AG09319 (cell line): ENCODE data around the gene YES1.
"Not testable (repeated sequence)": the region's sequence is repeated elsewhere in the genome, so short reads cannot be mapped to it uniquely, and the experiment has no call there.

Source experiments
- DNase-seq: peaks from one replicate; pipeline ENCODE4 v3.0.0-alpha.2; 2010; ENCODE audit warnings: low read depth; ENCODE audit errors: extremely low read depth
- TF ChIP-seq, protein P1 (sequence below): IDR thresholded peaks from 2 replicates; pipeline ENCODE4 v1.5.1; 2011; ENCODE audit warnings: low read depth, mild to moderate bottlenecking, inconsistent platforms, low read length, moderate library complexity

The YES1 gene

DNA sequence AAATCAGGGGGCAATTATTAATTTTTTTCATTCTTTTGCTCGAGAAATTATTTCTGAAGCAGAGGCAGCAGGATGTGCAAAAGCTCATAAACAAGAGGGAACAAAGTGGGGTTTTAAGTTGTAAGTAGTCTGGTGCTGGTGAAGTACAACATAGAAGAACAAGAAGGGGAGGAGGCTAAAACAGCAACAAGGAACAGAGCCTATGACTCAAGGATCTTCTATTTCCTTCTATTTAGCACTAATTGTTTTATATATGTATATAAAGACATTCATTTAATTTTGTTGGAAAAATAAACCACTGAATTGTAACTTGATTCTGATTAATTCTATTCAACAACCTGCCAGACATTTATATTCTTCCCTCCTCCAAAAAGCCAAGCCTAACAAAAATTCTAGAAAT is 35.0 kb downstream of the YES1 start:
- no peak for DNase-seq
- TF ChIP-seq, protein P1, sequence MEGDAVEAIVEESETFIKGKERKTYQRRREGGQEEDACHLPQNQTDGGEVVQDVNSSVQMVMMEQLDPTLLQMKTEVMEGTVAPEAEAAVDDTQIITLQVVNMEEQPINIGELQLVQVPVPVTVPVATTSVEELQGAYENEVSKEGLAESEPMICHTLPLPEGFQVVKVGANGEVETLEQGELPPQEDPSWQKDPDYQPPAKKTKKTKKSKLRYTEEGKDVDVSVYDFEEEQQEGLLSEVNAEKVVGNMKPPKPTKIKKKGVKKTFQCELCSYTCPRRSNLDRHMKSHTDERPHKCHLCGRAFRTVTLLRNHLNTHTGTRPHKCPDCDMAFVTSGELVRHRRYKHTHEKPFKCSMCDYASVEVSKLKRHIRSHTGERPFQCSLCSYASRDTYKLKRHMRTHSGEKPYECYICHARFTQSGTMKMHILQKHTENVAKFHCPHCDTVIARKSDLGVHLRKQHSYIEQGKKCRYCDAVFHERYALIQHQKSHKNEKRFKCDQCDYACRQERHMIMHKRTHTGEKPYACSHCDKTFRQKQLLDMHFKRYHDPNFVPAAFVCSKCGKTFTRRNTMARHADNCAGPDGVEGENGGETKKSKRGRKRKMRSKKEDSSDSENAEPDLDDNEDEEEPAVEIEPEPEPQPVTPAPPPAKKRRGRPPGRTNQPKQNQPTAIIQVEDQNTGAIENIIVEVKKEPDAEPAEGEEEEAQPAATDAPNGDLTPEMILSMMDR = no peak

DNA sequence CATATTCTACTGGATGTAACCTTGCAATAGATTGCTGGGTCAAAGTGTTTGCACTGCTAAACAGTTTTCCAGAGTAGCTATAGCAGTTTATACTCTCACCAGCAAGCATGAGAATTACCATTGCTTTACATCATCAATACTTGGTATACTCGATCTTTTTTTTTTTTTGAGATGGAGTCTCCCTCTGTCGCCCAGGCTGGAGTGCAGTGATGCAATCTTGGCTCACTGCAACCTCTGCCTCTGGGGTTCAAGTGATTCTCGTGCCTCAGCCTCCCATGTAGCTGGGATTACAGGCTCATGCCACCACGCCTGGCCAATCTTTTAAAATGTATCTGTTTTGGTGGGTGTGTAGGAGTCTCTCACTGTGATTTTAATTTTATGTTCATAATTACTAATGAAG is 36.0 kb downstream of the YES1 start:
- DNase-seq = not testable (repeated sequence)

DNA sequence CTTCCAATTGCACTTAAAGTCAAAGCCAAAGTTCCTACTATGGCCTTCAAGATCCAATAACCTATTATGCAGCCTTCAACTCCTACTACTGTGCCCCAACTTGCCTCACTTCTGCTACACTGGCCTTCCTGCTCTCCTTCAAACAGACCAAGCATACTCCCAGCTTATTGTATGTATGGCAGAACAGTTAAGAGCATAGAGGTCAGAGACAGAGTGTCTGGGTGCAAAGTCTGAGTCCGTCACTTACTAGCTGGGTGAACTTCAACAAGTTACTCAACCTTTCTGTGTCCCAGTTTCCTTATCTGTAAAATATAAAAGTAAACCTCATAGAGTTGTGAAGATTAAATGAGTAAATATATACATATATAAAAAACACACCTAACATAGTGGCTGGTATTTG is 37.2 kb downstream of the YES1 start:
- TF ChIP-seq, protein P1 = no peak
- no peak for DNase-seq

DNA sequence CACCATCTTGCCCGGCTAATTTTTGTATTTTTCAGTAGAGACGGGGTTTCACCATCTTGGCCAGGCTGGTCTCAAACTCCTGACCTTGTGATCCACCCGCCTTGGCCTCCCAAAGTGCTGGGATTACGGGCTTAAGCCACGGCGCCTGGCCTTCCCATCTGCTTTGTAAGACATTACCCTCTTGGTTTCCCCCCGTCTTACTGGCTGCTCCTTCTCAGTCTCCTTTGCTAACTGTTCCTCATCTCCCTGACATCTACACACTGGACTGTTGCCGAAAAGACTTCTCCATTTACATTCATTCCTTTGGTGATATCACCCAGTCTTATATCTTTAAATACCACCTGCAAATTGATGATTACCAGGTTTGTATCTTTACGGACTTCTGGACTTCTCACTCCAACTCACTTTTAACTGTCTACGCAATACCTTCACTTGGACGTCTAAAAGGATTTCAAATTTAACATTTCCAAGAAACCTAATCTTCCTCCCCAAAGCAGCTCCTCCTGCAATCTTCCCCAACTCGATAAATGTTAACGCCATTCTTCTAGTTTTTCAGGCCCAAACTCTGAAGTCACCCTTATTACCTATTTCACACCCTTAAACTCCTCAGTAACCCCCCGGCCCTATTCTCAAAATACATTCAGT is 37.9 kb downstream of the YES1 start:
- TF ChIP-seq, protein P1 = no peak
- DNase-seq = no peak

DNA sequence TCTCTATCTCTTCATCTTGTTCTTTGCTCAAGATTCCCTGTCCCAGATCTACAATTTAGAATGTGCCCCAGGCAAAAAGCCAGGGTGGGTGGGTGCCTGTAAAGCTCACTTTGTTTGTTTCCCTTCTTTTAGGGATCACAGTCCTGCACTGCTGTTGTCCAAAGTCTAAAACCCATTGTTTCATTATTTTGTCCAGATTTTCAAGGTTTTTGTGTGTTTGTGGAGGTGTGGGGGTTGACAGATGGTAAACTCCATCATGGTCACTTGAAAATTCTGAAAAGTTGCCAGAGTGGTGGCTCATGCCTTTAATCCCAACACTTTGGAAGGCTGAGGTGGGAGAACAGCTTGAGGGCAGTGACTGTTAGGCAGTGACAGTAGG is 41.5 kb downstream of the YES1 start:
- TF ChIP-seq, protein P1 = no peak

DNA sequence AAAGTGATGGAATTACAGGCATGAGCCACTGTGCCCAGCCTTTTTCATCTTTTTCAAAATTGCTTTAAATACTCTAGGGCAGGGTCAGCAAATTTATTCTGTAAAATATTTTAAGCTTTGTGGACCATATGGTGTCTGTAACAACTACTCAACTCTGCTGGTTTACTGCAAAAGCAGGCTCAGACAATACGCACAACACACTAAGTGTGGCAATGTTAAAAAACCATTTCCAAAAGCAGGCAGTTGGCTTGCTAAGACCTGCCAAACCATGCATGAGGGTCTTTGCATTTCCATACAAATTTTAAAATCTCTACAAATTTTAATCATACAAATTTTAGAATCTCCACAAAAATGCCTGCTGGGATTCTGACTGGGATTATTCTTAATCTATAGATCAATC is 44.1 kb downstream of the YES1 start:
- no peak for DNase-seq
- TF ChIP-seq, protein P1 = no peak

More for the DNA sequence above, 41.5 kb downstream of the YES1 start:
- no peak for DNase-seq

DNA sequence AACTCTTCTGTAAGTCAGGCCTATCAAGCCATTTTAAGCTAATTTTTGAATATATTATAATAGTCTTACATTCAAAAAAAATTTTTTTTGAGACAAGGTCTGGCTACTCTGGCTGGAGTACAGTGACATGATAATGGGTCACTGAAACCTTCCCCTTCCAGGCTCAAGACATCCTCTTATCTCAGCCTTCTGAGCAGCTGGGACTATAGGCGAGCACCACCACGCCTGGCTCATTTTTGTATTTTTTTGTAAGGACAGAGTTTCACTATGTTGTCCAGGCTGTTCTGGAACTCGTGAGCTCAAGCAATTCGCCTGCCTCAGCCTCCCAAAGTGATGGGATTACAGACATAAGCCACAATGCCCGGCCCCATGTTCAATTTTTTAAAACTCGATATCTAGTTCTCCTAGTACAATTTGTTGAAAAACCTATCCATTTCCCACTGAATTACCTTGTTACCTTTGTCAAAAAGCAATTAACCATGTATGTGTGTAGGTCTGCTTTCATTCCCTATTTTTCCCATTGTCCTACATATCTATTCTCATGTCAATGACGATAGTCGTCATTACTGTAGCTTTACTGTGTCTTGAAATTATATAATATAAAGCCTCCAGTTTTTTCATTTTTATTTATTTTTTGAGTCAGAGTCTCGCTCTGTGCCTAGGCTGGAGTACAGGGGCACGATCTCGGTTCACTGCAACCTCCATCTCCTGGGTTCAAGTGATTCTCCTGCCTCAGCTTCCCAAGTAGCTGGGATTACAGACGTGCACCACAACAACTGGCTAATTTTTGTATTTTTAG is 44.8 kb downstream of the YES1 start:
- TF ChIP-seq, protein P1 = no peak
- no peak for DNase-seq

DNA sequence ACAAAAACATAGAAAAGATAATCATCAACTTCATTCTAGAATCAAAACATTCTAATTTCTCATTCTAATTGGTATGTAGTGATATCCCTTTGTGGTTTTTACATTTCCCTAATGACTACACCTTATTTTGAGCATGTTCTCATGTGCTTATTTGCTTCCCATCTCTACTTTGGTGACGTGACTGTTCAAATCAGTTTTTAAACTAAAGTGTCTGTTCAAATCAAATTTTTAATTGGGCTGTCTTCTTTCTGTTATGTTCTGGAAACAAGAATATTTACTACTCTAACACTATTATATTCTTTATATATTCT is 45.5 kb downstream of the YES1 start:
- no peak for DNase-seq
- TF ChIP-seq, protein P1 = no peak
